ENCODE results near the gene CLSTN2.

CLSTN2 gene

DNA sequence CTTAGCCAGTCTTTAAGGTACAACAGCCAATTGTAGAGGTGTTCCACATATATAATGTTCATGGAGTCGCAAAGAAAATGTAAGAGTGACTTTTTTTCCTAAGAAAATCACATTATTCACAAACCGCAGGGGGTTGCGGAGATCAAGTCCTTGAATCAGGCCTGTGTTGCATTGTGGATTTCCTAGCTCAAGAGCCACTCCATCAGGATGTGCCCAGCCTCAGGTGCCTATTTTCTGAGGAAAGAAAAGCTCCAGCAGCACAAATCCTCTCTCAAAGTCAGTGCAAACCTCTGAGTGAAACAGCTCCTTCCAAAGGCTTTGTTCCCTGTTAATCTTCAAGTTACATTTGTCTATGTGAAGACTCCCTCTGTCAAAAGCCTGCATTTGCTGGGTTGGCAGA, 349.4 kb downstream of the CLSTN2 start:
- no peak for DNase-seq (ENCODE audit: low spot score)

DNA sequence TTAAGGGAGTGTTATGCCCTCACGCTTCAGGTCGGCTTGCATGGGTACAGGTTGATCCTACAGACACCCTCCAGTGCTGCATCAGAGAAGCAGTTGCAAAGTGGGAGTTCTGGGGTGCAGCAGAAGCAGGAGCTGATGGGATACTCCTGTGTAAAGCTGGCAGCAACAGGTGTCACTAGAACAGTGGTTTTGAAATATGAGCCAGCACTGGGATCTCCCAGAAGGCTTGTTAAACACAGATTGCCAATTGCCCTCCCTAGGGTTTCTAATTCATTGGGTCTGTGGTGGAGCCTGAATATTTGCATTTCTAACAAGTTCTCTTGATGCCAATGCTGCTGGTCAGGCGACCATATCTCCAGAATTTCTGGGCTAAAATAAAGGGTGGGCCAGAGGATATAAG, 350.4 kb downstream of the CLSTN2 start:
- no peak for DNase-seq (ENCODE audit: low spot score)

DNA sequence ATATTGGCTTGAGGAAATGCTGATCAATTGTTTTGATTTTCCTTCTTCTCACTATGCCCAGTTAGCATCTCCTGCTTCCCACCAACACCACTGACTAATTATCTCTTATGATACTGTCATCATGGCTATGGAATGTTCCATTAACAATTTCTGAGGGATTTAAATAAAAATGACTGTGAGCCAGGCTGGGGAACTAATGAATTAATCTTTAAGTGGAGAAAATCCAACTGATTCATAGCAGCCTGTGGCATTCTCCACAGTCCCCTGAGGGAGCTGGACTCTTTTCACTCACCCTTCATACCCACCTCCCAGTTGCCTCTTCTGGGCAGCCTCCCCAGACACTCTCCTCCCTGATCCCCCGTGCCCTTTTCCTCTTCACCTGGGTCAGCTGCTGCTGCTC, 353.6 kb downstream of the CLSTN2 start:
- DNase-seq (ENCODE audit: low spot score) = no peak

DNA sequence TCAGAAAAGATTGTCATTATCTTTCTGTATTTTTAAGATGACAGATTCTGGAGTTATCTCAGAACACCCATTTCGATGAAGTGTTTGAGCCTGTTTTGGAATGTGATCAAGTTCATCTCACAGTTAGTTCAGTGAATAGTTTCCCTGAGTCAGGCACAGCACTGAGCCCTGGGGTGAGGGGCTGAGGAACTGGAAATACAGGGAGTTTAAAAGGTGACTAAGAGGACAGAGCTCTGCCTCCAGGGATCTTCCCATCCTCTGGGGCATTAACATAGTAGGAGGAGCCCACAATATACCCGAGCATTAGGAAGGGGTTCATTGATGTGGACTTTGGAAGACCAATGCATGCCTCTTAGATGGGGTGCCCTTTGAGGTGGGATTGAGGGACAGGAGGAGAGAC, 355.1 kb downstream of the CLSTN2 start:
- no peak for DNase-seq (ENCODE audit: low spot score)

DNA sequence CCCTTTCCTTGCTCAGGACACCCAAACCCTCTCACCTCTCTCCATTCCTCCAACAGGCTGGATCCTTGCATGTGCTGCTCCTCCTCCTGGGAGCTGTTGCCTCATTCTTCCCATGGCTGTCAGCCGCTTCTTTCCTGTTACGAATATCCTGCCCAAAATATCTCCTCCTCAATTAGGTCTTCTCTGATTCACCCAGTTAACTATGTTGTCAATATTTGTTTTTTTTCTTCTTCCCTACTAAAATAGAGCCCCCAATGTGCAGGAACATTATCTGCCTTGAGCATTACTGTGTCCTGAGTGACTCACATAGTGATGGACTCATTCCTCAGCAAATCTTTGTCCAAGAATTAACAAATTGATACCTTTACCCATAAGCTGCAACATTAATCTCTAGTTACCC, 357.2 kb downstream of the CLSTN2 start:
- no peak for DNase-seq (ENCODE audit: low spot score)

DNA sequence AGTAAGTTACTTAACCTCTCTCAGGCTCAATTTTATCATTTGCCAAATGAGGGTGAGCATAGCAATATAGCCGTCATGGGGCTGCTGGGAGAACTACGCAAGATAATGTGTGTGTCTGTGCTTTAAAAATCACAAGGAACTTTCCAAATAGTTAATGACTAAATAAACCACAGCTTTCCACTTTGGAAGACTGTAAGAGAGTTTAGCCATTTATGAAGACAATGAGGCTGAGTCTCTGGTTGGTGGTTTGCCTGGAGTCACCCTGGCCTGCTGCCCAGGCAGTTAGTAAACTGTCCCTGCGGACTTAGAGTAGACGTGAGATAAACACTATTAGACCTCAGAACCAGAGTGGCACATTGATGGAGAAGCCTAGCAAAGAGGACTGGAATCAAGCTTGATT, 357.7 kb downstream of the CLSTN2 start:
- DNase-seq (ENCODE audit: low spot score) = no peak

DNA sequence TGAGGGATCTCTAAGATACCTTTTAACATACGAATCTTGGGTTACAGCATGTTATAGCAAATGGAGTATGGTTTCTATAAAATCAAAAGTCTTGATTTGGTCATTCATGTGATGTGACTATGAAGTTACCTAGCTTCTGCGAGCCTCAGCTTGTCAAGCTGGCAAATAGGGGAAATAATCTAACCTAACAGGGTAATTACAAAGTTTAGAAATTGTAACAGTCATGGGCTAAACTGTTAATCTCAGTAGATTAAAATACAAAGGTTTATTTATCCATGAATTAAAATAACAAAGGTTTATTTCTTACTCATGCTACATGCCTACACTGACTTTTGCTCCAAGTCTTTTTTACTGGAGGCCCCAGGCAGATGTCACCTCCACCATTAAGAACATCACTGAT, 359.1 kb downstream of the CLSTN2 start:
- no peak for DNase-seq (ENCODE audit: low spot score)

DNA sequence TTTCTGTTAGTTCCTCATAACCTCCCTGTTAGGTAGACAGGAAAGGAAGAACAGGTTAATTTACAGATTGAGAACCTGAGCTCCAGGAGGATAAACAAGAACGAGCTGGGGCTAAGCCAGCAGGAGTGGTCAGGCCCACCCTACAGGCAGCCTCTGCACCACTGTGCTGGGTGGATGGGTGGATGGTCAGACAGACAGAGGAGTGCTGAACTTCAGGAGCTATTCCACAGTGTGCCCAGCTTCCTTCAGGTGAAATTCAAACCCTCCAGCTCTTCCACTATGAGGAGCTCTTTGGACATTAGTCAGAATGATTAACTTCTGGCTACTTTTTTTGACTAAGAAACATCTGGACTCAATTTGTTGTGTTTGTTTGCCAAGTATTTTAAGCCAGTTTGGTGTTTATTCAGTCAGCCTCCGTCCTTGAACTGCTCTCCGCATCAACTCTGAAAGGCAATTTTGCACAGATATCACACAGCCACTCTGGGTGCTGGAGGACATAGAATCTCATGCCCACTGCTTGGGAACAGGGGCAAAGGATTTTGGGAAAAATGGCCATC, 361.9 kb downstream of the CLSTN2 start:
- no peak for DNase-seq (ENCODE audit: low spot score)

DNA sequence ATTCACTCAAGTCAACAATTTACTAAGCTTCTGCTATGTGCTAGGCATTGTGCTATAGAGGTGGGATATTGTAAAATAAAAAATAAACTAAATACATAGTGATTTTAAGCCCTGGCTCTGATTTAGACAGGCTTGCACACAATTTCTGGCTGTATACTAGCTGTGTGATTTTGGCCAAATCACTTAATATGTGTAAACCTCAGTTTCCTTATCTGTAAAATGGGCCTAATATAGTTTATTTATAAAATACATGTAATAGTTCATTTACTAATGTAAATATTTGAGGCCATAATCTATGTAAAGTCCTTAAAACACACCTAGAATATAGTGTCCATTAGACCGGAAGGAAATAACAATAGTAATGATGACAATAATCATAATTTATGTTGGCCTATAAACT, 363.1 kb downstream of the CLSTN2 start:
- DNase-seq (ENCODE audit: low spot score) = no peak

DNA sequence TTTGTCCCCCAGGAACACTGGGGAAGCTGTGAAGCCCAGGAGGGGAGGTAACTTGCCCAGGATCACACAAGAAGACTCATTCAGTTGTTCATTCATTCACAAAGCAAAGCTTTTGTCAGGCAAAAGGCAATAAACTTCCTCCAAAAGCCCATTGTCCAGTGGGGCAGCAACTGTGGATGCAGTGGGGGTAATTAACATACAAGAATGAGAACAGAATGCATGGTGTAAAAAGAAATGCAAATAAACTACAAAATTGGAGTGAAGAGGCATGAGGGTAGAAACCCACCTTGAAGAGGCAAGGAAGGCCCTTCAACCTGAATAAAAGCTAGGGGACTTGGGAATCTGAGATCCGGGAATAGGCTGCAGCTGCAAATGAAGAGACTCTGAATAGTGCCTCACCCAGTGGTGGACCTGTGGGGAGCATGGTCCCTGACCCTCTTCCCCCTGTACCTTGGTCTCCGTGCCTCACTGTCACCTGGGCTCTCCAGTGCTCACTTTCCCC, 363.6 kb downstream of the CLSTN2 start:
- DNase-seq (ENCODE audit: low spot score) = no peak

DNA sequence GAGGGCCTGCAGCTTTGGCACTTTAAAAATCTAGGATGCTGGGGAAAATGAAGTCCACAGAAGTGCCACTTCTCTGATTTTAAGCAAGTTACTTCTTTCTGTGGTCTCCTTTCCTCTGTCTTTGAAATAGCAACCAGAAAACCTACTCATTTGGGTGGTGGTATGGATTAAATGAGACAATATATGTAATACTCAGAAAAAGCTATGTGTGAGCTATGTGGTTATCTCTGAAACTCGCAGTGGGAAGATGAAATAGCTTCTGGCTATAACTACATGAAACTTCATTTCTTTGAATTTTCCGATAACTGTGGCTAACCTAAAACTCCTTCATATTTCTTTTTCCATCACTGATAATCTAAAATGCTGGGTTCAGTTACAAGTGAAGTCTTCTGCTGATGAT, 368.9 kb downstream of the CLSTN2 start:
- DNase-seq (ENCODE audit: low spot score) = no peak

DNA sequence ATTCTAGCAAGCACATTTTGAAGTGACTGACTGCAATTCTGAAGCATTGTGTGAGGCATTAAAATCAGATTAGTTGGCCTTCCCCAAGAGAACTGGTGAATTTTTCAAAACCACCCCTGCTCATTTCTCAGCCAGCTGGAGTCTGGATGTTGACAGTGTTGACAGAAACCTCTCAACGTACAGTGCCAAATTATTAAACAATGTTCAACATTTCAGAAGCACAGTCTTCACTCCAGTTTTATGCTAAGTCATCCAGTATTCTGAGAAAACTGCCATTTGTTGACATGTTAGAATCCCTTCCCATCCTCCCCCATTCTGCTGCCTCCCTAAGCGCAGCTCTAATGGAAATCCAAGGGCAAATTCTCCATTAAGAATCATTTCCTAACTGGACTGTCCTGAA, 373.6 kb downstream of the CLSTN2 start:
- DNase-seq (ENCODE audit: low spot score) = no peak

DNA sequence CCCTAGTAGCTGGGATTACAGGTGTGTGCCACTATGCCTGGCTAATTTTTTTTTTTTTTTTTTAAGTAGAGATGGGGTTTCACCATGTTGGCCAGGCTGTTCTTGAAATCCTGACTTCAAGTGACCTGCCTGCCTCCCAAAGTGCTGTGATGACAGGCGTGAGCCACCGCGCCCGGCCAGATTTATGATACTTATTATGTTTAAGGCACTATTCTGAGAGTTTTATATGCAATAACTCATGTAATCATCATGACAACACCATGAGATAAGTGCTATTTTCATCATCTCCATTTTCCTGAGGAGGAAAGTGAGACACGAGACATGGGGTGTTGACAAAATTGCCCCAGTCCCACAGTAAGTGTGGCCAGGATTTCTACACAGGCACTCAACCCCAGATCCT, 376.4 kb downstream of the CLSTN2 start:
- no peak for DNase-seq (ENCODE audit: low spot score)

DNA sequence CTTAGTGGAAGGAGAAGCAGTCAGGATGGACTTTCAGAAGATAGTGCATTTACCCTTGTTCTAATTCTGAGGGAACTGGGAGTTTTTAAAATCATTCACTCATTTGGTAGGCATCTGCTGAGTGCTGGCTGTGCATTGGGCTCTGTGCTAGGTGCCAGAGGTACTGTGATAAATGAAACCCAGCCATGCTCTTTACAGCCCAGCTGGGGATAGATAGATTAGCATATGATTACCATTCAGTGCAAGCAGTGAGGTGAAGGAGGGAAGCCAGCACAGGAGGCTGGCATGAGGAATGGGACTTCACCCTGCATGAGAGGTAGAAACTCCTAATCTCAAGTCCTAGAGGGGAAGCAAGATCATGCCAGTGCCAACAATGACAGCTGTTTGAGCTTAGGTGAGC, 381.0 kb downstream of the CLSTN2 start:
- DNase-seq (ENCODE audit: low spot score) = no peak

DNA sequence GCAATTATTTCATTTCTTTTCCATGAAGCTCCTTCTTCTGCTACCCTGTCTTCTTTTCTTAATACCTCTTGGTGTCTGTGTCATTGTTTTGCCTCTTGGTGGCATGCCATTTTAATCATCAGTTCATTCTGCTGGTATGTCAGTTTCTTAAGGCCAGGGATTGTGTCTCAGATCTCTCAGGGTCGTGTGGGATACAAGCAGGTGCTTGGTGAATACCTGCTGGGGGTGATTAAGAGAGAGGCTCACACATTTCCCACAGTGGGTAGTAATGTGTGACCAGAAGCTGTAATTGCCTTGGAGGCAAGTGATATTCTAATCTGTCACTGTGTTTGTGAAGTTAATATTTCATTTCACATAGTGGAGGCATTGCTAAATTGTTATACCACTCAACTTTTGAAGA, 381.5 kb downstream of the CLSTN2 start:
- no peak for DNase-seq (ENCODE audit: low spot score)

DNA sequence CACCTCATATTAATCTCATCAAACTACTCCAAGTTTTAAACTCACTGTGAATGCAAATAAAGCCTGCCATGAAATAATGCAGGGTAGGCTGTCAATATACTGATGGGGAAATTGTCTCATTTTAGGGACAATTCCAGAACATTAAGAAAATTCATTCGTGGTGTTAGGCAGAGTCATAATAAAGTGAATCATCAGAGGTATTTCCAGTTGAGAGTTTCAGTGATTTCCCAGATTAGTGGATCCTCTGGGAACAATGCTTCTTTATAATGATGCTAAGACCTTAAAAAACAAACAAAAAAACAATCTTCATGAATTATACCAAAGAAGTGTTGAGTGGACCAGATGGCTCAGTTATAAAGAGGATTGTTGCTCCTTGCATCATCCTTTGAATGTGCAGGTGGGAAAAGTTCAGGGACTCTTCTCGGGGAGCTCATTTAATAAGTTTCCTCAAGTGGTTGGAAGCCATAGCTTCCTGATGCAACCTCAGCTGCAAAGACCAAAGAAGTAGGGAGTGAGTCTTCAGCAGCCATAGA, 381.9 kb downstream of the CLSTN2 start:
- DNase-seq (ENCODE audit: low spot score) = no peak

DNA sequence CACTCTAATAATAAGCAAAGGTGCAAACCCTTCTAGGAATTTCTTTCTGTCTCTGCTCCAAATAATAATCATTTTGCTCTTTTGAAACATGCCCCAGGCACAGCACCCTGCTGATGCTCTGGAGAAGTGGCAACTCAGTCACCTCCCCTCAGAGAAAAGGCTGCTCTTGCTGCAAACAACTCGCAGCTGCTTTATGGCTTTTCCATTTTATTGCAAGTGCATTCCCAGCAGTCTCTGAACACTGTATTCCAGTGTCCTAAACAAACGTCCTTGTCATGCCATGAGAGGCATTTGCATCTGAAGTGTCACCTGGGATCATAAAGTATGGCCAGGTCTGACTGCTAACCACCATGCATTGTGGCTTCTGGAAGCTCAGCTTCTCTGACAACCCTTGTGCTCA, 384.8 kb downstream of the CLSTN2 start:
- DNase-seq (ENCODE audit: low spot score) = no peak

DNA sequence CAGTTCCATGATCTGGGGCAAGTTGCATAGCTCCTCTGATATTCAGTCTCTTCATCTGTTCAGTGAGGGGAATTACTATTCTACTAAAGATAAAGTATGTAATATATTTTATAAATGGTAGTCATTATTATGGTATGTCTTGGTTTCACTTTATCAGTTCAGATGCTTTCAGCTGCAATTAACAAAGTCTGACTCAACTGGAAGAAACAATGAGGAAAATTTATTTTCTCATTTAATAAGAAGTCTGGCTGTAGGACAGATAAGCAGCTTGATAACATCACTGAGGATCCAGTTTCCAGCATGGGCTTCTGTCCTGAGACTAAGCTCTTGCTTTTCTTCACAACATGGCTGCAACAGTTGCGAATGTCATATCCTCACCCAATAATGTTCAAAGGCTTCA, 388.6 kb downstream of the CLSTN2 start:
- no peak for DNase-seq (ENCODE audit: low spot score)

DNA sequence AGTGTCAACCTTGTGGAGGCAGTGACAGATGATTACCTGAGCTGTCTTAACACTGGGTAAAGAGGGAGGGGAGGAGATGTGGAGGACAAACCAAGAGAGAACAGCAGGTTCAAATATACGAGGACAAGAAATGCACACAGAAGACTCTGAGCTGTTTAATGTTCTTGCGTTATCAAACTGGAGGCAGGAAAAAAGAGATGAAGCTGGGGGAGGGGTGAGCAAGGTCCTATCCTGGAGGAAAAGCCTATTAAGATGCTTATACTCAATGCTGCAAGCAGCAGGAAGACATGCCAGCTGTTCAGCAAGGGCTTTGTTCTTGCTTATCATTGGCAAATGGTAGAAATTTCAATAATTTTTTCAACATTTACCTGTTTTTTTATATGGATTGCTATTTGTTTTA, 397.1 kb downstream of the CLSTN2 start:
- no peak for DNase-seq (ENCODE audit: low spot score)

DNA sequence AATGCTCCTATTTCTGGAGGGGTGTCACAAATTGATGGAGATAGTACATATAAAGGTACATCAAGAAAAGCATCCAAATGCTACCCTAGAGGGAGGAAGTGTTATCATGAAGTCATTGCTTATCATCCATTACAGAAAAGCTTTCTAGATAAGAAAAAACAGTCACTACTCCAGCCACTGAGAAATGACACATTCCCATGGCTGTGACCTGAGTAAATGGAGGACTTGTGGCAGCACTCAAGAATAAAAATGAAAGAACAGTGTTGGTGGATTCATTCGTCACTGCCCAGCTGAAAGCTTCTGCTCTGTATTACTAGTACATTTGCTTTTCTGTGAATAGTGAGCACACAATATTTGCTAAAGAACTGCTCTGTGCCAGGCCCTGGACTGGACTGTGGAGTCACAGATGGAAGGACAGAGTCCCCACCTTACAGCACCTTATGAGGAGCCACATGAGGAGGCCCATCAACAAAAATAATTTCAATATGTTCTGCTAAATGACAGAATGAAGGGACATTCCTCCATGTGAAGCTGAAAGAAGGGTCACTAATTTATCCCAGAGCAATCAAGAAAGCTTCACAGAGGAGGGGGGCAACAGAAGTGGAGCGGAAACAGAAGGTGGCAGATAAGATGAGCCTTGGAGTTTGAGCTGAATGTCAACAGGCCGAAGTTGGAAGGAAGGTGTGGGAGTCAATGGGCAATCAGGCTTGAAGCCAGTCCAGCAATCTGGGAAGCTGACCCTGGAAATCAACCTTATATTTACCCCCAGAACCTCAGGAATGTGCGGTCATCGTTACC, 399.3 kb downstream of the CLSTN2 start:
- DNase-seq (ENCODE audit: low spot score) = no peak

DNA sequence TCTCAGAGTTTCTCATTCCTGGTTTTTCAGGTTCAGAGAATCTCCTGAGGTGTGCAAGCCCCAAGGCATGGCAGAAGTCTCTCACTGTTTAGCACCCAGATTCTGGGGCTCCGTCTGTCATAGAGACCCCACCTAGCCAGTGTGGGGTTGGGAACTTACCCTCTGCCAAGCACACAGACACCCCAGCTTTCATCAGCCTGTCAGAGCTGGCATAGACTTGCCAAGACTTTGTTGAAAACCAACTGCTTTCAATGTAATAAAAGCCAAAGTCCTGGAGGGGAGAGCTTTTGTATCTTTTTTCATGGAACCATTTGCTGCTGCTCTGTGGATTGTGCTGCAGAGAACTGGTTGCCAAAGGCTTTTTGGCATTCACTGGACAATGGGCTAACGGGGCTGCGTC, 401.5 kb downstream of the CLSTN2 start:
- no peak for DNase-seq (ENCODE audit: low spot score)

DNA sequence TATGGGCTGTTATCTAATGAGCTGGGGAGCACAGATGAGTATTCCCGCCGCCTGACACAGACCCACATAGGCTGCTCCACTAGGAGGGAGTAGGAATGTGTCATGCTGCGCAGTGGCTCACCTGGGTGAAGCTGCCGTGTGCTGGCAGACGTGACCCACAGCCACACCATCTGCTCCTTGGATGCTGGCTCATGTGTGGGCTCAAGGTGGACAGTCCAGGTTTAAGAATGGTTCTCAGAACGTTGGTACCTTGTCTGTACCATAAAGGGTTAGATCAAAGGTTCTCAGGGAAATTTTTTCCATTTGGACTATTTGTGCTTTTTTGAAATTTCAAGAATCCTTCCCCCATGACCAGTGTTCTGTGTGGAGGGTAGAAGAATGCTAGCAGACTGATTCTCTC, 403.9 kb downstream of the CLSTN2 start:
- DNase-seq (ENCODE audit: low spot score) = no peak

DNA sequence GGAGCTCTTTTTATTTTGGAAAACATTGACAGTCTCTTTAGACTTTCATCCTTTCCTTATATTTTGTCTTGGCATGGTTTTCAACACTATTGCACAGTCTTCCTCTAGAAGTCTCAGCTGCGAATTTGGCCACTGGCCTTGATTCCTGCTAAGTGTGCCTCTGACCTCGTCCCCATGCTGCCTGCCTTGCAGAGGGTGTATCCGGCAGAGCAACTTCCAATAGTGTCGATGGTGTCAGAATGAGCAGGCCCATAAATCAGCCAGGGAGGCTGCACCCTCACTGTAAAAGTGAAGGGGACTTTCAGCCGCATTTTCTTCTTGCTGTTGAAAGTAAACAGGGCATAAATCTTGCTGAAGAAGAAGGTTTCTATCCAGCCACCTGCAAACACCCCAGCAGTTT, 406.2 kb downstream of the CLSTN2 start:
- no peak for DNase-seq (ENCODE audit: low spot score)
